Muscle of back (tissue), 11 donors: Measurements from ENCODE around the gene HOXB4. TPM values are rescaled to one million over a fixed set of nuclear protein-coding genes. Genes with fewer than 3 reads are reported as not detected.

Experiments used
- DNase-seq, 3 donors: peaks; one replicate each; pipeline versions ENCODE4 v3.0.0 to v3.0.0-alpha.2; 2013
- polyA plus RNA-seq, 10 donors: library from polyadenylated mRNA; unstranded; fragments of 120-200 nt; gene quantifications; one replicate each; pipeline ENCODE4 v1.2.1, GENCODE V29; 2013; ENCODE audit not compliant: insufficient read length in 10 of 10

Gene HOXB4
- polyA plus RNA-seq, 10 donors, result 1.1 to 10.7 (median 6.1) TPM

- no peak for DNase-seq
These were observed 28.1 kb downstream of the HOXB4 start for GRCh38 chr17:48549914-48550501.

- no peak for DNase-seq
These were observed 28.9 kb downstream of the HOXB4 start for GRCh38 chr17:48549281-48549630.

GRCh38 chr17:48548523-48549280, 29.4 kb downstream of the HOXB4 start:
- peak in 1 of 3 donors; percentile 62 for DNase-seq

- peak in 1 of 3 donors; percentile 71 for DNase-seq
These were observed 30.2 kb downstream of the HOXB4 start for GRCh38 chr17:48547808-48548522.

- DNase-seq, result peak in 1 of 3 donors; percentile 80
These were observed 31.0 kb downstream of the HOXB4 start for GRCh38 chr17:48546924-48547807.

GRCh38 chr17:48546137-48546923, 31.8 kb downstream of the HOXB4 start:
- DNase-seq, result peak in 1 of 3 donors; percentile 79

GRCh38 chr17:48545539-48545938, 32.6 kb downstream of the HOXB4 start:
- no peak for DNase-seq

GRCh38 chr17:48545022-48545375, 33.2 kb downstream of the HOXB4 start, which contains the start of gene HOXB2:
TSS of gene HOXB2 (minus strand) at chr17:48545109. CDS start at chr17:48544911, 198 bp downstream.
- DNase-seq, result peak in 1 of 3 donors; percentile 79

- peak; percentile 90 to 95 (median 93) for DNase-seq
These were observed 33.7 kb downstream of the HOXB4 start for GRCh38 chr17:48544349-48545021.

- peak in 2 of 3 donors; percentile 70 to 85 for DNase-seq
These were observed 34.2 kb downstream of the HOXB4 start for GRCh38 chr17:48543854-48544348.

GRCh38 chr17:48543107-48543853, 34.9 kb downstream of the HOXB4 start:
- DNase-seq, result peak in 2 of 3 donors; percentile 62 to 94

GRCh38 chr17:48542698-48543106, 35.4 kb downstream of the HOXB4 start:
- DNase-seq, result no peak

- peak in 1 of 3 donors; percentile 63 for DNase-seq
These were observed 36.0 kb downstream of the HOXB4 start for GRCh38 chr17:48542114-48542656.

GRCh38 chr17:48541577-48542113, 36.5 kb downstream of the HOXB4 start:
- DNase-seq, result peak in 2 of 3 donors; percentile 91 to 94

- no peak for DNase-seq
These were observed 37.0 kb downstream of the HOXB4 start for GRCh38 chr17:48541036-48541576.

GRCh38 chr17:48540213-48540612, 37.9 kb downstream of the HOXB4 start:
- no peak for DNase-seq

GRCh38 chr17:48539177-48539576, 39.0 kb downstream of the HOXB4 start:
- no peak for DNase-seq

- no peak for DNase-seq
These were observed 40.8 kb downstream of the HOXB4 start for GRCh38 chr17:48537316-48537715.
